ENCODE results near the gene COL27A1.

Gene COL27A1

GRCh38 chr9:114178076-114178475, 22.7 kb downstream of the COL27A1 start:
- no peak for DNase-seq (ENCODE audit: extremely low read depth, low read depth)
- no peak for TF ChIP-seq CTCF (IDR thresholded peaks at IDR 0.05; ENCODE audit: low read depth, low read length)

- no peak for TF ChIP-seq CTCF (IDR thresholded peaks at IDR 0.05; ENCODE audit: low read depth, low read length)
- DNase-seq (ENCODE audit: extremely low read depth, low read depth) = no peak
These were observed 23.6 kb downstream of the COL27A1 start for GRCh38 chr9:114178756-114179450.

- DNase-seq (ENCODE audit: extremely low read depth, low read depth) = no peak
- TF ChIP-seq CTCF (IDR thresholded peaks at IDR 0.05; ENCODE audit: low read depth, low read length) = no peak
These were observed 24.2 kb downstream of the COL27A1 start for GRCh38 chr9:114179516-114179915.

GRCh38 chr9:114180696-114181606, 25.6 kb downstream of the COL27A1 start:
- no peak for TF ChIP-seq CTCF (IDR thresholded peaks at IDR 0.05; ENCODE audit: low read depth, low read length)
- no peak for DNase-seq (ENCODE audit: extremely low read depth, low read depth)

- no peak for TF ChIP-seq CTCF (IDR thresholded peaks at IDR 0.05; ENCODE audit: low read depth, low read length)
- DNase-seq (ENCODE audit: extremely low read depth, low read depth) = no peak
These were observed 26.5 kb downstream of the COL27A1 start for GRCh38 chr9:114181607-114182409.

- no peak for TF ChIP-seq CTCF (IDR thresholded peaks at IDR 0.05; ENCODE audit: low read depth, low read length)
- no peak for DNase-seq (ENCODE audit: extremely low read depth, low read depth)
These were observed 27.7 kb downstream of the COL27A1 start for GRCh38 chr9:114183006-114183405.

Measured in AG09319 (cell line).